Upper lobe of left lung (tissue), 6 donors: Measurements from ENCODE around the gene DEFB118. TPM values are rescaled to one million over a fixed set of nuclear protein-coding genes. Genes with fewer than 3 reads are reported as not detected.

Experiments
- ATAC-seq, 2 donors: fragments of 200-7000 bp; cut with Tn5 transposase; one replicate each; pipeline ENCODE4 v1.9.1; 2022; ENCODE audit warnings: mild to moderate bottlenecking in 2 of 2, moderate library complexity in 2 of 2; ENCODE audit not compliant: low FRiP score in 2 of 2
- DNase-seq, 2 donors: peaks; one replicate each; pipeline ENCODE4 v3.0.0-alpha.2; 2019 to 2020
- H3K27ac ChIP-seq, 4 donors: fragments of 200-600 bp; sonication (generic); one replicate each; pipeline ENCODE4 v1.5.1; 2016 to 2019
- H3K27me3 ChIP-seq, 4 donors: fragments of 200-600 bp; sonication (generic); one replicate each; pipeline ENCODE4 v1.5.1; 2017 to 2019
- H3K36me3 ChIP-seq, 4 donors: fragments of 200-600 bp; sonication (generic); one replicate each; pipeline ENCODE4 v1.5.1; 2016 to 2019
- H3K4me1 ChIP-seq, 4 donors: fragments of 200-600 bp; sonication (generic); one replicate each; pipeline ENCODE4 v1.5.1; 2018 to 2019
- H3K4me3 ChIP-seq, 4 donors: fragments of 200-600 bp; sonication (generic); one replicate each; pipeline ENCODE4 v1.5.1; 2017 to 2019; ENCODE audit warnings: mild to moderate bottlenecking in 2 of 4, moderate library complexity in 1 of 4
- H3K9me3 ChIP-seq, 4 donors: fragments of 200-600 bp; sonication (generic); one replicate each; pipeline ENCODE4 v1.5.1; 2018 to 2019
- CTCF ChIP-seq, 6 experiments: fragments of 450-650 bp in 4 of 6; fragments of 200-600 bp in 2 of 6; sonication (generic) in 2 of 6; IDR thresholded peaks; one replicate each; pipeline ENCODE4 v1.5.1; 2016 to 2019; ENCODE audit warnings: antibody characterized with exemption in 6 of 6
- EP300 ChIP-seq, 4 donors: sonication (generic); formaldehyde crosslinking; IDR thresholded peaks; one replicate each; pipeline ENCODE4 v1.5.1; 2017; ENCODE audit warnings: antibody characterized with exemption in 4 of 4, control low read depth in 2 of 4
- POLR2A ChIP-seq, 4 donors: fragments of 450-650 bp; IDR thresholded peaks; one replicate each; pipeline ENCODE4 v1.5.1; 2016 to 2017; ENCODE audit warnings: antibody characterized with exemption in 4 of 4, mild to moderate bottlenecking in 2 of 4
- POLR2AphosphoS5 ChIP-seq, 2 donors: sonication (generic); formaldehyde crosslinking; IDR thresholded peaks; one replicate each; pipeline ENCODE4 v1.5.1; 2017; ENCODE audit warnings: antibody characterized with exemption in 2 of 2
- whole genome bisulfite sequencing, 2 donors: methylation state at CpG; one replicate each; pipeline ENCODE4 v1.1.5; 2017 to 2018; 5-methylcytosine and 5-hydroxymethylcytosine counted together
- small RNA-seq, 4 donors: library from RNA; depleted of rRNA; stranded (forward); fragments of <200 nt; gene quantifications; one replicate each; pipeline ENCODE3, GENCODE V24; 2016
- total RNA-seq, 6 donors: library from RNA; depleted of rRNA in 4 of 6; stranded (reverse); fragments of >200 nt in 4 of 6; gene quantifications; one replicate each; pipeline versions ENCODE4 v1.1.0 to v1.2.1, GENCODE V29; 2016 to 2021
- donor health status: DM: no; HTN: no; CAD: no; lungs with moderate emphysema.
- donor health status: DM: no; HTN: yes; CAD: no; lungs with severe emphysema.

DEFB118 gene
- total RNA-seq, 6 donors from 2014 or later: not detected

- ATAC-seq (no peak), DNase-seq (no peak)
- H3K27me3 ChIP-seq: no peaks in the 10 kb centered on the region
- H3K36me3 ChIP-seq: no peaks in the 10 kb centered on the region
- no peak overlapping the region for H3K27ac ChIP-seq
- H3K9me3 ChIP-seq: no peaks in the 10 kb centered on the region
- 85 to 95% methylated on average over 2 of the region's 2 CpGs for WGBS, 2 donors
- no peak overlapping the region for H3K4me3 ChIP-seq
- no peaks in the 10 kb centered on the region for H3K4me1 ChIP-seq
- no peak for TF ChIP-seq POLR2AphosphoS5 (IDR thresholded peaks at IDR 0.05)
- no peak for TF ChIP-seq CTCF (IDR thresholded peaks at IDR 0.05)
Observed at GRCh38 chr20:31415653-31416052, 47.3 kb downstream of the DEFB118 start.

GRCh38 chr20:31418307-31418706 is 49.9 kb downstream of the DEFB118 start:
- TF ChIP-seq POLR2AphosphoS5 (IDR thresholded peaks at IDR 0.05) (no peak), POLR2A (IDR thresholded peaks at IDR 0.05) (no peak), CTCF (IDR thresholded peaks at IDR 0.05) (no peak), EP300 (IDR thresholded peaks at IDR 0.05) (no peak)
- no peaks in the 10 kb centered on the region for H3K4me1 ChIP-seq
- no peak overlapping the region for H3K27ac ChIP-seq
- no peak overlapping the region for H3K4me3 ChIP-seq
- DNase-seq: no peak
- H3K27me3 ChIP-seq: no peaks in the 10 kb centered on the region
- no peaks in the 10 kb centered on the region for H3K36me3 ChIP-seq
- no peak for ATAC-seq
- H3K9me3 ChIP-seq: no peaks in the 10 kb centered on the region
- WGBS, 2 donors: 86 to 88% methylated on average over 7 of the region's 7 CpGs

Small RNAs within 50 kb of the gene (small RNA-seq; reads per million reads assigned to genes)
- gene DEFB117: 0 reads per million in 4 donors
- 0 reads per million in 4 donors for gene RF00561
- gene RNA5SP480: 0 reads per million in 4 donors

Other genes with a start within 250 kb of the DEFB118 start
- not detected for gene DEFB115, start 110.9 kb upstream of the DEFB118 start, total RNA-seq
- not detected for gene DEFB116, start 60.0 kb upstream of the DEFB118 start, total RNA-seq
- gene DEFB119, start 22.0 kb downstream of the DEFB118 start, total RNA-seq: not detected
- not detected for gene DEFB121, start 37.6 kb downstream of the DEFB118 start, total RNA-seq
- not detected for gene DEFB123, start 72.0 kb downstream of the DEFB118 start, total RNA-seq
- not detected for gene DEFB124, start 106.5 kb downstream of the DEFB118 start, total RNA-seq
- 1 to 10 TPM in 5 of 6 donors, under 1 TPM in 1; 0.30 to 9.5 (median 2.2) TPM for gene REM1, start 106.7 kb downstream of the DEFB118 start, total RNA-seq
- gene HM13, start 145.8 kb downstream of the DEFB118 start, total RNA-seq: 100 to 1,000 TPM in 2 of 6 donors, 10 to 100 TPM in 4; 58.7 to 186 (median 81.6) TPM
- 100 to 1,000 TPM; 226 to 911 (median 570) TPM for gene ID1, start 236.7 kb downstream of the DEFB118 start, total RNA-seq